HepG2 (cell line): ENCODE data around the gene NID2. TPM values are rescaled to one million over a fixed set of nuclear protein-coding genes. Genes with fewer than 3 reads are reported as not detected.

Experiments used
- ATAC-seq: fragments of 200-7000 bp; cut with Tn5 transposase; 3 replicates; pipeline ENCODE4 v1.9.1; 2020; ENCODE audit warnings: mild to moderate bottlenecking, moderate library complexity
- BruUV-seq: library from RNA; stranded (reverse); fragments of 400-500 nt; replicated peaks from 2 replicates; lab custom pipeline; 2021; lab: Mats Ljungman, UMichigan
- CTCF ChIA-PET: fragments of 300-600 bp; formaldehyde crosslinking; extraction: SDS; loops from one replicate; lab custom pipeline; 2021; ENCODE audit warnings: low total read pairs, inconsistent platforms, low intra/inter-chr PET ratio; lab: Yijun Ruan, JAX
- POLR2A ChIA-PET: fragments of 350-600 bp; sonication (Branson Sonifier 250); formaldehyde crosslinking; loops from one replicate; lab custom pipeline; 2020; ENCODE audit warnings: antibody characterized with exemption, inconsistent platforms; lab: Yijun Ruan, JAX
- DNase-seq: peaks from one replicate; pipeline ENCODE4 v3.0.0-alpha.2; 2015; ENCODE audit warnings: low spot score
- FAIRE-seq: peaks from 3 replicates; lab custom pipeline; 2011; peaks lifted over from hg19 to GRCh38; lab: Jason Lieb, UNC
- H2AFZ ChIP-seq: one replicate; pipeline ENCODE4 v1.6.1; 2011; ENCODE audit warnings: low read length, inconsistent platforms
- H3K27ac ChIP-seq: fragments of 300-600 bp; 3 replicates; pipeline ENCODE4 v1.8.0; 2011; ENCODE audit warnings: mixed run types, mild to moderate bottlenecking, mixed read lengths, low read length, inconsistent platforms; ENCODE audit not compliant: insufficient read depth; ENCODE audit errors: extremely low read length
- H3K27me3 ChIP-seq, 2 experiments: fragments of 200-600 bp in 1 of 2; 2 replicates in 1 of 2; 3 replicates in 1 of 2; pipeline versions ENCODE4 v1.6.0 to v1.8.0; 2011; ENCODE audit warnings: low read length in 2 of 2, mild to moderate bottlenecking in 2 of 2, moderate library complexity in 2 of 2, inconsistent platforms in 1 of 2; ENCODE audit not compliant: insufficient read depth in 2 of 2, control insufficient read depth in 1 of 2
- H3K36me3 ChIP-seq, 2 experiments: fragments of 200-600 bp in 1 of 2; replicated peaks in 1 of 2; 2 replicates in 1 of 2; 3 replicates in 1 of 2; pipeline versions ENCODE4 v1.5.1 to v1.8.0; 2011; ENCODE audit warnings: low read length in 2 of 2, inconsistent platforms in 1 of 2; ENCODE audit not compliant: insufficient read depth in 2 of 2, control insufficient read depth in 1 of 2
- H3K4me1 ChIP-seq: 2 replicates; pipeline ENCODE4 v1.5.1; 2012; ENCODE audit warnings: low read length, inconsistent platforms; ENCODE audit not compliant: insufficient read depth
- H3K4me2 ChIP-seq: 2 replicates; pipeline ENCODE4 v1.6.0; 2011; ENCODE audit warnings: low read depth, low read length, inconsistent platforms
- H3K4me3 ChIP-seq, 3 experiments: fragments of 200-600 bp in 1 of 3; sonication (generic), shearing (Covaris generic) in 1 of 3; replicated peaks in 1 of 3; 2 replicates each; pipeline ENCODE4 v1.5.1; 2011 to 2016; ENCODE audit warnings: low read length in 3 of 3, inconsistent platforms in 2 of 3, low read depth in 2 of 3, mild to moderate bottlenecking in 2 of 3, control low read depth in 1 of 3, mixed read lengths in 1 of 3; ENCODE audit not compliant: insufficient read depth in 1 of 3
- H3K79me2 ChIP-seq: one replicate; pipeline ENCODE4 v1.6.1; 2011; ENCODE audit warnings: low read length, inconsistent platforms; ENCODE audit not compliant: insufficient read depth
- H3K9ac ChIP-seq: 2 replicates; pipeline ENCODE4 v1.6.0; 2011; ENCODE audit warnings: mild to moderate bottlenecking, low read depth, low read length, inconsistent platforms; ENCODE audit not compliant: insufficient read depth
- H3K9me3 ChIP-seq: 2 replicates; pipeline ENCODE4 v1.5.1; 2012; ENCODE audit warnings: mild to moderate bottlenecking, low read length
- H4K20me1 ChIP-seq: 2 replicates; pipeline ENCODE4 v1.6.0; 2011; ENCODE audit warnings: inconsistent platforms, mild to moderate bottlenecking, low read length, moderate library complexity; ENCODE audit not compliant: insufficient read depth
- EHMT2 ChIP-seq: fragments of 200-600 bp; sonication (generic); IDR thresholded peaks from 2 replicates; pipeline ENCODE4 v1.7.0; 2017; ENCODE audit warnings: antibody characterized with exemption, low read depth, low read length, borderline replicate concordance
- MAFF ChIP-seq: IDR thresholded peaks from 2 replicates; pipeline ENCODE4 v1.6.1; 2011; ENCODE audit warnings: low read depth, low read length, improper control_type of control experiment
- MAFK ChIP-seq, 2 experiments: IDR thresholded peaks in 1 of 2; conservative IDR thresholded peaks in 1 of 2; 2 replicates each; pipeline ENCODE4 v1.6.1; 2011; ENCODE audit warnings: improper control_type of control experiment in 2 of 2, low read length in 2 of 2
- MYC ChIP-seq: sonication (generic); formaldehyde crosslinking; IDR thresholded peaks from 2 replicates; pipeline ENCODE4 v1.9.0; 2021; ENCODE audit warnings: missing genetic modification reagents, borderline replicate concordance
- ZSCAN31 ChIP-seq: sonication (generic); formaldehyde crosslinking; IDR thresholded peaks from 2 replicates; pipeline ENCODE4 v1.5.0; 2020; ENCODE audit warnings: low read depth, mild to moderate bottlenecking, missing genetic modification reagents
- WGBS: methylation state at CpG from one replicate; pipeline ENCODE4 v1.1.6; 2017; ENCODE audit warnings: low lambda C conversion rate; 5-methylcytosine and 5-hydroxymethylcytosine counted together
- in situ Hi-C: cut with HindIII; loops from 2 replicates; pipeline ENCODE4 v1.10.0; 2017; ENCODE audit warnings: low pct_unique_long_range_greater_than_20kb; ENCODE audit not compliant: extremely low pct_ligation_motif_present
- intact Hi-C: fragments of 100-400 bp; cut with micrococcal nuclease; formaldehyde crosslinking; loops from one replicate; pipeline ENCODE4 v1.10.0; 2022; ENCODE audit not compliant: unreplicated experiment
- polyA plus RNA-seq, 8 experiments: library from polyadenylated mRNA; depleted of rRNA in 3 of 8; stranded (reverse) in 7 of 8; unstranded in 1 of 8; fragments of >200 nt; fragmentation: Illumina TruSeq in 4 of 8; extraction: Trizol in 4 of 8; gene quantifications; 2 replicates each; pipeline versions ENCODE4 v1.2.1 to v1.2.3, GENCODE V29; 2011 to 2016; ENCODE audit warnings: low read depth in 4 of 8, missing spikeins in 1 of 8, mixed read lengths in 1 of 8; ENCODE audit not compliant: insufficient read depth in 1 of 8
- total RNA-seq, 5 experiments: library from RNA; depleted of rRNA; stranded (reverse); fragments of >200 nt; fragmentation: Illumina TruSeq; extraction: Trizol; gene quantifications; 2 replicates each; pipeline ENCODE4 v1.2.3, GENCODE V29; 2016; ENCODE audit warnings: low read depth in 1 of 5

NID2 gene
- total and polyA plus RNA-seq, 2 of the 13 experiments (the other 11 are each of a cell fraction or from before 2014, with no cell fraction given): 0.11 TPM; not detected in 1

DNA sequence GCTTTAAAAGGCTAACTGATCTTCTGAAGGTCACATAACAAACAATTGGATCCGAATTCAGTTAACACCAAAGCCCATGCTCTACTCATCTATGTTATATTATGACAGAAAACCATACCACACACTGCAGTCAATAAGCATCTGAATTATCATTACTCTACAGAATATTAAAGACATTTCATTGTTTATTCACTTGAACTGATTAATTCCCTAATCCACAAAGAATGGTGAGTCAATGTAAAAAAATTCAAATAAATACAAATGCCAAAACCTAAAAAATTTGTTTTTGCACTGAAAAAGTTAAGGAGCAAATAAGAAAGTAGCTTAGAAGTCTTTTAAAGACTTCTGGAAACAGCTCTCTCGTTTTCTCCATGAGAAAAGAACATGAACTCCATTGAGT, 13.7 kb downstream of the NID2 start:
- H3K79me2 ChIP-seq: no peaks in the 10 kb centered on the region
- WGBS: 0% methylated on average over 2 of the region's 2 CpGs
- CTCF ChIA-PET: no interaction called here
- H2AFZ ChIP-seq: no peak overlapping the region
- no peak overlapping the region for H3K4me2 ChIP-seq
- DNase-seq (no peak), FAIRE-seq (no peak), ATAC-seq (no peak)
- no peak for TF ChIP-seq MYC (CRISPR knock-in tag)
- H3K9me3 ChIP-seq: no peaks in the 10 kb centered on the region
- intact Hi-C loops (no loop called here), in situ Hi-C loops (no loop called here)
- H3K27me3 ChIP-seq: peaks cover 0 to 7% of the 10 kb centered on the region in 2 experiments; a peak in 4 of 5 replicates
- no TSS peak for BruUV-seq
- peaks cover 7% of the 10 kb centered on the region for H3K4me1 ChIP-seq
- H3K36me3 ChIP-seq: no peaks in the 10 kb centered on the region
- H3K9ac ChIP-seq: no peak overlapping the region
- POLR2A ChIA-PET: no interaction called here
- no peaks in the 10 kb centered on the region for H4K20me1 ChIP-seq
- no peak overlapping the region for H3K27ac ChIP-seq
- no peak overlapping the region for H3K4me3 ChIP-seq

DNA sequence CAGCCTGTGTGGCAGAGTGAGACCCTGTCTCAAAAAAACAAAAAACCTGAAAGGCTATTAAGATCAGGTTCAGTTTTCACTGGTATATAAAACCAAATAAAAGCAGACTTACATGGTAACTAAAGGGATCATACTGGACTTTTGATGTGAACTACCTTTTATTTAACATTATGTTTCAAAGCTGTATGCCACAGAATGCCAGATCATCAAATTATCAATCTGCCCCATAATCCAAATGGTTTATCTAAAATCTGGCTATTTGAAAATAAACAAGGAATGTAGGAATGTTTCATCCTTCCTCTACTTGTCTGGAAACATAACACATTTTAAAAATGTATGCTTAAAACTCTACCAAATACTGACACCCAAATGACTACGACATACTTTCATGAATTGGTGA, 14.2 kb downstream of the NID2 start:
- FAIRE-seq: no peak
- POLR2A ChIA-PET: no interaction called here
- CTCF ChIA-PET: no interaction called here
- Histone ChIP-seq H3K27me3 (peaks cover 0 to 7% of the 10 kb centered on the region in 2 experiments; a peak in 4 of 5 replicates), H3K4me2 (no peak overlapping the region), H3K79me2 (no peaks in the 10 kb centered on the region), H3K36me3 (no peaks in the 10 kb centered on the region), H3K27ac (no peak overlapping the region), H3K9me3 (no peaks in the 10 kb centered on the region), H4K20me1 (no peaks in the 10 kb centered on the region), H3K9ac (no peak overlapping the region)
- 0% methylated on average over 1 of the region's 1 CpG for WGBS
- intact Hi-C loops: no loop called here
- BruUV-seq: no TSS peak
- TF ChIP-seq ZSCAN31 (no peak), MAFK (conservative IDR thresholded peaks at IDR 0.05 in 1 of 2, IDR thresholded peaks at IDR 0.05 in 1 of 2; ENCODE audit: low read length in 2 of 2) (peak; percentile 51 to 65), EHMT2 (no peak), MAFF (peak; percentile 47; the same call in 1 of the 2 replicates)
- TF ChIP-seq, all 625 proteins: peak for 2
- no peak for ATAC-seq
- no peak overlapping the region for H2AFZ ChIP-seq
- H3K4me1 ChIP-seq: peaks cover 12% of the 10 kb centered on the region
- in situ Hi-C loops: no loop called here
- H3K4me3 ChIP-seq: no peak overlapping the region
- no peak for DNase-seq
